ENCODE results near the gene ADIPOQ. TPM values are rescaled to one million over a fixed set of nuclear protein-coding genes. Genes with fewer than 3 reads are reported as not detected.
"Not testable (repeated sequence)": the region's sequence is repeated elsewhere in the genome, so short reads cannot be mapped to it uniquely, and the experiment has no call there.

Gene ADIPOQ
- total and polyA plus RNA-seq, 5 donors from 2014 or later = not detected

DNA sequence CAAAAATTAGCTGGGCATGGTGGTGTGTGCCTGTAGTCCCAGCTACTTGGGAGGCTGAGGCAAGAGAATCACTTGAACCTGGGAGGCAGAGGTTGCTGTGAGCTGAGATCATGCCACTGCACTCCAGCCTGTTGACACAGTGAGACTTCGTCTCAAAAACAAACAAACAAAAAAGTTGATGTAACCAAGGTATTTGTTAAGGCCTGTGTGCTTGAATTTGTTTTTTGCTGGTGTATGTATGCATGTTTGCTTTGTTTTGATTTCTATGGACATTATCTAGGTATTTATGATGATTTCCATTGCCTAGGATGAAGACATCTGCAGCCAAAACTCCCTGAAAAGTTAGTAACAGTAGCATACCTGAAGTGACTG lies 20.1 kb upstream of the ADIPOQ start:
- H3K27ac Mint-ChIP-seq; H3K4me3 Mint-ChIP-seq; H3K36me3 ChIP-seq (ENCODE audit: control insufficient read depth, insufficient read depth, low read length); ATAC-seq (ENCODE audit: low read depth in 2 of 2); H3K27ac ChIP-seq (ENCODE audit: insufficient read depth, low read length, poor library complexity, severe bottlenecking); H3K9me3 Mint-ChIP-seq; DNase-seq; H3K27me3 ChIP-seq (ENCODE audit: control insufficient read depth, insufficient read depth, low read length); H3K9me3 ChIP-seq (ENCODE audit: control insufficient read depth in 2 of 2, low read length in 2 of 2); H3K4me3 ChIP-seq (ENCODE audit: low read depth, low read length); H3K36me3 Mint-ChIP-seq: not testable (repeated sequence)
- peaks cover 15% of the 10 kb centered on the region for H3K4me1 ChIP-seq (ENCODE audit: control insufficient read depth, insufficient read depth, low read length, poor library complexity, severe bottlenecking)
- H3K27me3 Mint-ChIP-seq = peaks cover 26% of the 10 kb centered on the region
- H3K4me1 Mint-ChIP-seq = peaks cover 0 to 15% (median 10%) of the 10 kb centered on the region in 4 donors

DNA sequence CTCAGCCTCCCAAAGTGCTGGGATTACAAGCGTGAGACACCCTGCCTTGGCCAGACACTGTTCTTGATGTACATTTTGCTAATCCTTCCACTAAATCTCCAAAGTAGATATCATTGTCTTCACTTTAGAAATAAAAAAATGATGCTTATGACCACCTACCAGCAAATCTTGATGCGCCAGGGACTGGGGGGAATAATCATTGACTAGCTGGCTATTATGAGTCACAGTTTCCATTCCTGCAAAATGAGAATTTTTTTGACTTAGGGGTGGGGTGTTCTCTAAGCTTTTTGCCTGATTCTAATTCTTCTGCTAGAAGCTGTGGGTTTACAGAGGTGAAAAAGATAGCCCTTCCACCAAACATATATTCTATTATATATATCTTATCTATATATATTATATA lies 19.1 kb upstream of the ADIPOQ start:
- peaks cover 0 to 18% (median 10%) of the 10 kb centered on the region in 4 donors for H3K4me1 Mint-ChIP-seq
- H3K9me3 Mint-ChIP-seq = peaks cover 0 to 1% (median 0%) of the 10 kb centered on the region in 7 donors

DNA sequence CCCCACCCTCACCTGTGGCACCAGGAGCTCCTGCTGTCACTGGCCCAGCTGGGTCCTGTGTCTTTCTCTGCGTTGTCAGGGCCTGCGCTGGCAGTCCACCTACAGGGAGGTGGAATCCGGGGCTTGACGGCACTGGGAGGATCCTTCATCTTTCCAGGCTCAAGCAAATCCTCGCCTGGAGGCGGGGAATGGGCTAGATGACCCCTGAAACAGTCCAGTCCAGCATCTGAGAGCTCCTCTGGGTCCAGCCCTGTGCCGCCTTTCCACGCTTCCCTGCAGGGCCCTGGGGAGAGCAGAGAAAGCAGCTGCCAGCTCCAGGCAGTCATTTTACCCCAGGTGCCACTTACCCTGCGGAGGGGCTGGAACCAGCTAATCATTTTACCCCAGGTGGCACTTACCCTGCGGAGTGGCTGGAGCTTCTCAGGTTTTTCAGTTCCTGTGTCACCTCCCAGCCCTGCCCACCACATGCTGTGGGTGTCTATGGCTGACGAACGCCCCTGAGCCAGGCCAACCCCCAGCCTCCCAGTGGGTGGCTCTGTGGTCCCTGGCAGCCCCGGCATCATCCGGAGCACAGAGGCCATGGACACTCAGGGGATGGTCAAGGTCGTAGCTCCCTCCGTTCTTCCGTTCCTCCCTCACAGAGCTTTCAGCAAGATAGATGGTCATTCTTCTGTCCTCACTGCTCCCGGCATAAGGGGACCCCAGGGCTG lies 17.9 kb upstream of the ADIPOQ start:
- no peak overlapping the region for H3K4me3 ChIP-seq (ENCODE audit: low read depth, low read length)
- peaks cover 0 to 19% (median 10%) of the 10 kb centered on the region in 4 donors for H3K4me1 Mint-ChIP-seq
- H3K36me3 Mint-ChIP-seq = no peaks in the 10 kb centered on the region
- H3K27ac Mint-ChIP-seq = peak overlapping the region in 1 of 3 donors; percentile 79
- ATAC-seq (ENCODE audit: low read depth in 2 of 2) = no peak
- peaks cover 0 to 1% (median 0%) of the 10 kb centered on the region in 7 donors for H3K9me3 Mint-ChIP-seq
- DNase-seq = no peak
- H3K27me3 Mint-ChIP-seq = peaks cover 39% of the 10 kb centered on the region
- H3K9me3 ChIP-seq (ENCODE audit: control insufficient read depth in 2 of 2, low read length in 2 of 2) = no peaks in the 10 kb centered on the region
- H3K27ac ChIP-seq (ENCODE audit: insufficient read depth, low read length, poor library complexity, severe bottlenecking) = no peak overlapping the region
- H3K36me3 ChIP-seq (ENCODE audit: control insufficient read depth, insufficient read depth, low read length) = no peaks in the 10 kb centered on the region
- peaks cover 21% of the 10 kb centered on the region for H3K27me3 ChIP-seq (ENCODE audit: control insufficient read depth, insufficient read depth, low read length)
- peaks cover 24% of the 10 kb centered on the region for H3K4me1 ChIP-seq (ENCODE audit: control insufficient read depth, insufficient read depth, low read length, poor library complexity, severe bottlenecking)
- peak overlapping the region in 2 of 4 donors; percentile 68 to 76 for H3K4me3 Mint-ChIP-seq

More for the DNA sequence above, 19.1 kb upstream of the ADIPOQ start:
- Mint-ChIP-seq H3K27me3 (peaks cover 34% of the 10 kb centered on the region), H3K4me3 (no peak overlapping the region), H3K36me3 (no peaks in the 10 kb centered on the region), H3K27ac (no peak overlapping the region)
- no peak for DNase-seq
- Histone ChIP-seq H3K36me3 (ENCODE audit: control insufficient read depth, insufficient read depth, low read length) (no peaks in the 10 kb centered on the region), H3K9me3 (ENCODE audit: control insufficient read depth in 2 of 2, low read length in 2 of 2) (no peaks in the 10 kb centered on the region), H3K4me1 (ENCODE audit: control insufficient read depth, insufficient read depth, low read length, poor library complexity, severe bottlenecking) (peaks cover 21% of the 10 kb centered on the region), H3K27me3 (ENCODE audit: control insufficient read depth, insufficient read depth, low read length) (peaks cover 10% of the 10 kb centered on the region), H3K4me3 (ENCODE audit: low read depth, low read length) (no peak overlapping the region), H3K27ac (ENCODE audit: insufficient read depth, low read length, poor library complexity, severe bottlenecking) (no peak overlapping the region)
- ATAC-seq (ENCODE audit: low read depth in 2 of 2) = no peak

- Histone ChIP-seq H3K36me3 (ENCODE audit: control insufficient read depth, insufficient read depth, low read length) (no peaks in the 10 kb centered on the region), H3K27ac (ENCODE audit: insufficient read depth, low read length, poor library complexity, severe bottlenecking) (no peak overlapping the region), H3K9me3 (ENCODE audit: control insufficient read depth in 2 of 2, low read length in 2 of 2) (no peaks in the 10 kb centered on the region), H3K4me1 (ENCODE audit: control insufficient read depth, insufficient read depth, low read length, poor library complexity, severe bottlenecking) (peaks cover 24% of the 10 kb centered on the region), H3K4me3 (ENCODE audit: low read depth, low read length) (no peak overlapping the region), H3K27me3 (ENCODE audit: control insufficient read depth, insufficient read depth, low read length) (peaks cover 29% of the 10 kb centered on the region)
- peak overlapping the region in 1 of 3 donors; percentile 79 for H3K27ac Mint-ChIP-seq
- peak overlapping the region; percentile 68 to 85 (median 72) for H3K4me3 Mint-ChIP-seq
- H3K36me3 Mint-ChIP-seq = no peaks in the 10 kb centered on the region
- peak in 1 of 3 donors; percentile 22 for DNase-seq
- H3K4me1 Mint-ChIP-seq = peaks cover 0 to 19% (median 10%) of the 10 kb centered on the region in 4 donors
- peaks cover 47% of the 10 kb centered on the region for H3K27me3 Mint-ChIP-seq
- no peak for ATAC-seq (ENCODE audit: low read depth in 2 of 2)
- peaks cover 0 to 1% (median 0%) of the 10 kb centered on the region in 7 donors for H3K9me3 Mint-ChIP-seq
Measured at GRCh38 chr3:186825294-186825821, 17.2 kb upstream of the ADIPOQ start.

DNA sequence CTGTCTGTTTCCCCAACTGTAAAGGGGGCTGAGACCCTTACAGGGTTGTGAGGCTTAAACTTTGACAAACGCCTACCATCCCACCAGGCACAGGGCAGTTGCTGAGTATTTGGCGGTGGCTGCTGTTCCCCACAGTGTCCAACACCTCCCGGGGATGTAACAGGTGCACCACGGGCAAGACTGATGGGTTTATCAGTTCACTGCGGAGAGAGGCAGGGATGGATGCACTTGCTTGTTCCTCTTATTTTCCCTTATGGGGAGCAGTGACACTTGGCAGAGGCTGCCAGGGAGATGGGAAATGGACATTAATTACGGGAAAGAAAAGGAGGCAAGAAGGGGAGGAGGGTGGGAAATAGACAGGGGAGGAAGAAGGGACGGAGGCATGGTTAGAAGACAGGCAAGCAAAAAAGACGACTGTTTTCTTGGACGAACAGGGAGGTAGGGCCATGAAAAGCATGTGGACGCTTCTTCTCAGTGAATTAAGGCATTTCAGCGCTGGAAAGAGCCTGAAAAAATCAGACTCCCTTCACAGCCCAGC lies 16.6 kb upstream of the ADIPOQ start:
- no peaks in the 10 kb centered on the region for H3K36me3 Mint-ChIP-seq
- Histone ChIP-seq H3K27me3 (ENCODE audit: control insufficient read depth, insufficient read depth, low read length) (peaks cover 34% of the 10 kb centered on the region), H3K36me3 (ENCODE audit: control insufficient read depth, insufficient read depth, low read length) (no peaks in the 10 kb centered on the region), H3K4me3 (ENCODE audit: low read depth, low read length) (no peak overlapping the region), H3K27ac (ENCODE audit: insufficient read depth, low read length, poor library complexity, severe bottlenecking) (no peak overlapping the region), H3K9me3 (ENCODE audit: control insufficient read depth in 2 of 2, low read length in 2 of 2) (no peaks in the 10 kb centered on the region), H3K4me1 (ENCODE audit: control insufficient read depth, insufficient read depth, low read length, poor library complexity, severe bottlenecking) (peaks cover 24% of the 10 kb centered on the region)
- H3K9me3 Mint-ChIP-seq = peaks cover 0 to 1% (median 0%) of the 10 kb centered on the region in 7 donors
- peak overlapping the region; percentile 68 to 89 (median 80) for H3K4me3 Mint-ChIP-seq
- ATAC-seq (ENCODE audit: low read depth in 2 of 2) (no peak), DNase-seq (no peak)
- no peak overlapping the region for H3K27ac Mint-ChIP-seq
- peaks cover 0 to 19% (median 10%) of the 10 kb centered on the region in 4 donors for H3K4me1 Mint-ChIP-seq
- peaks cover 53% of the 10 kb centered on the region for H3K27me3 Mint-ChIP-seq

GRCh38 chr3:186826410-186826975 lies 16.0 kb upstream of the ADIPOQ start:
- Histone ChIP-seq H3K27me3 (ENCODE audit: control insufficient read depth, insufficient read depth, low read length) (peaks cover 37% of the 10 kb centered on the region), H3K36me3 (ENCODE audit: control insufficient read depth, insufficient read depth, low read length) (no peaks in the 10 kb centered on the region), H3K4me1 (ENCODE audit: control insufficient read depth, insufficient read depth, low read length, poor library complexity, severe bottlenecking) (peaks cover 24% of the 10 kb centered on the region), H3K27ac (ENCODE audit: insufficient read depth, low read length, poor library complexity, severe bottlenecking) (no peak overlapping the region), H3K4me3 (ENCODE audit: low read depth, low read length) (peak overlapping the region; percentile 43), H3K9me3 (ENCODE audit: control insufficient read depth in 2 of 2, low read length in 2 of 2) (no peaks in the 10 kb centered on the region)
- Mint-ChIP-seq H3K9me3 (peaks cover 0 to 1% (median 0%) of the 10 kb centered on the region in 7 donors), H3K36me3 (no peaks in the 10 kb centered on the region), H3K27ac (peak overlapping the region in 2 of 3 donors; percentile 38 to 72), H3K27me3 (peaks cover 56% of the 10 kb centered on the region), H3K4me3 (peak overlapping the region; percentile 68 to 89 (median 80)), H3K4me1 (peaks cover 0 to 19% (median 10%) of the 10 kb centered on the region in 4 donors)
- no peak for ATAC-seq (ENCODE audit: low read depth in 2 of 2)
- DNase-seq = peak in 1 of 3 donors; percentile 12

- H3K27me3 Mint-ChIP-seq = peaks cover 60% of the 10 kb centered on the region
- H3K36me3 Mint-ChIP-seq = no peaks in the 10 kb centered on the region
- H3K9me3 ChIP-seq (ENCODE audit: control insufficient read depth in 2 of 2, low read length in 2 of 2) = no peaks in the 10 kb centered on the region
- DNase-seq (peak; percentile 81 to 89 (median 86)), ATAC-seq (ENCODE audit: low read depth in 2 of 2) (peak; percentile 91)
- H3K4me1 Mint-ChIP-seq = peaks cover 0 to 17% (median 10%) of the 10 kb centered on the region in 4 donors
- H3K4me3 Mint-ChIP-seq = peak overlapping the region; percentile 63 to 85 (median 74)
- peaks cover 24% of the 10 kb centered on the region for H3K4me1 ChIP-seq (ENCODE audit: control insufficient read depth, insufficient read depth, low read length, poor library complexity, severe bottlenecking)
- H3K9me3 Mint-ChIP-seq = peaks cover 0 to 2% (median 0%) of the 10 kb centered on the region in 7 donors
- H3K27ac Mint-ChIP-seq = no peak overlapping the region
- no peak overlapping the region for H3K27ac ChIP-seq (ENCODE audit: insufficient read depth, low read length, poor library complexity, severe bottlenecking)
- H3K27me3 ChIP-seq (ENCODE audit: control insufficient read depth, insufficient read depth, low read length) = peaks cover 42% of the 10 kb centered on the region
- no peaks in the 10 kb centered on the region for H3K36me3 ChIP-seq (ENCODE audit: control insufficient read depth, insufficient read depth, low read length)
- H3K4me3 ChIP-seq (ENCODE audit: low read depth, low read length) = peak overlapping the region; percentile 55
Measured at GRCh38 chr3:186826976-186827857, 15.3 kb upstream of the ADIPOQ start.

Data from CD4-positive, CD25-positive, alpha-beta regulatory T cell (primary cell).